ENCODE results near the gene LRBA. TPM values are rescaled to one million over a fixed set of nuclear protein-coding genes. Genes with fewer than 3 reads are reported as not detected.

Gene LRBA
- total and polyA plus RNA-seq, 2 of the 4 experiments (the other 2 are of a cell fraction) = 10.2 to 51.6 TPM

GRCh38 chr4:150814873-150815272 lies 200.2 kb downstream of the LRBA start:
- no peak overlapping the region for H3K23ac ChIP-seq (ENCODE audit: low read depth, low read length)
- H2BK20ac ChIP-seq (ENCODE audit: low read depth, low read length) = no peak overlapping the region
- dilution Hi-C loops (cut with HindIII; ENCODE audit: low sequenced_read_pairs, unreplicated experiment) = no loop called here
- H3K79me1 ChIP-seq (ENCODE audit: low read depth in 1 of 2, low read length in 2 of 2) = no peaks in the 10 kb centered on the region
- no TSS peak for BruUV-seq (replicated peaks)
- no peak overlapping the region for H2AK5ac ChIP-seq (ENCODE audit: low read depth, low read length)
- no peak overlapping the region for H3K56ac ChIP-seq (ENCODE audit: extremely low read depth, insufficient read depth, low read length)
- no peak overlapping the region for H3K27ac ChIP-seq (ENCODE audit: insufficient read depth, low read length)
- in situ Hi-C loops (cut with MboI; ENCODE audit: low sequenced_read_pairs) = no loop called here
- H4K5ac ChIP-seq (ENCODE audit: low read depth, low read length) = no peak overlapping the region
- intact Hi-C loops (cut with micrococcal nuclease) = no loop called here
- WGBS, 2 experiments (ENCODE audit: extremely low coverage in 2 of 2, insufficient read length in 1 of 2) = no CpG with 5 or more reads among the region's 1 CpG
- peaks cover 3% of the 10 kb centered on the region; the same call in 1 of the 2 replicates for H3K4me1 ChIP-seq (ENCODE audit: control insufficient read depth, insufficient read depth, low read length)
- no peaks in the 10 kb centered on the region for H3K27me3 ChIP-seq (ENCODE audit: control insufficient read depth, insufficient read depth, low read length)
- no peak overlapping the region for H3K4ac ChIP-seq (ENCODE audit: low read depth, low read length)
- no peaks in the 10 kb centered on the region for H3K9me1 ChIP-seq (ENCODE audit: insufficient read depth, low read length)
- no peak overlapping the region for H2BK5ac ChIP-seq (ENCODE audit: low read depth, low read length, poor library complexity, severe bottlenecking)
- no peak overlapping the region for H3K4me3 ChIP-seq (ENCODE audit: insufficient read depth, low read depth, low read length)
- H4K91ac ChIP-seq (ENCODE audit: insufficient read depth, low read depth, low read length) = no peak overlapping the region
- no peak overlapping the region for H2BK15ac ChIP-seq (ENCODE audit: low read depth, low read length)
- H3K18ac ChIP-seq (ENCODE audit: low read depth, low read length) = no peak overlapping the region
- H3K9me3 ChIP-seq (ENCODE audit: control insufficient read depth, insufficient read depth, low read length) = no peaks in the 10 kb centered on the region
- no peaks in the 10 kb centered on the region for H3K36me3 ChIP-seq (ENCODE audit: control insufficient read depth, insufficient read depth, low read length)
- no peak overlapping the region for H3K14ac ChIP-seq (replicated peaks; ENCODE audit: low read depth, low read length)
- H2AK9ac ChIP-seq (replicated peaks; ENCODE audit: low read depth, low read length, poor library complexity) = no peak overlapping the region
- no peak overlapping the region for H2AFZ ChIP-seq (replicated peaks; ENCODE audit: low read length, poor library complexity)
- ATAC-seq (ENCODE audit: low read depth) = no peak
- DNase-seq = no peak
- ChIA-PET CTCF (interaction anchor here (0.6 to 1.0 kb wide), 3 partner anchors 52 to 824 kb away, joined by 3 to 7 read pairs (median 4); no protein-coding TSS in a partner anchor), POLR2A (ENCODE audit: unreplicated experiment) (no interaction called here)
- no peak overlapping the region for H2BK120ac ChIP-seq (ENCODE audit: low read depth, low read length)
- no peak overlapping the region for H4K8ac ChIP-seq (ENCODE audit: low read depth in 2 of 2, low read length in 2 of 2)
- no peak for TF ChIP-seq RFX5 (IDR thresholded peaks at IDR 0.05; ENCODE audit: low read depth, low read length)
- 0 out of 2 replicates have a peak, but pooled peaks have one; percentile 6 for TF ChIP-seq CTCF (conservative IDR thresholded peaks at IDR 0.05; ENCODE audit: low read depth, low read length)
- no peaks in the 10 kb centered on the region for H4K20me1 ChIP-seq (ENCODE audit: insufficient read depth, low read length)
- H3K4me2 ChIP-seq (ENCODE audit: low read depth, low read length) = no peak overlapping the region
- no peak overlapping the region for H3K9ac ChIP-seq (ENCODE audit: low read depth, low read length)
